Measurements from ENCODE around the gene HSD17B2.

Gene HSD17B2

DNA sequence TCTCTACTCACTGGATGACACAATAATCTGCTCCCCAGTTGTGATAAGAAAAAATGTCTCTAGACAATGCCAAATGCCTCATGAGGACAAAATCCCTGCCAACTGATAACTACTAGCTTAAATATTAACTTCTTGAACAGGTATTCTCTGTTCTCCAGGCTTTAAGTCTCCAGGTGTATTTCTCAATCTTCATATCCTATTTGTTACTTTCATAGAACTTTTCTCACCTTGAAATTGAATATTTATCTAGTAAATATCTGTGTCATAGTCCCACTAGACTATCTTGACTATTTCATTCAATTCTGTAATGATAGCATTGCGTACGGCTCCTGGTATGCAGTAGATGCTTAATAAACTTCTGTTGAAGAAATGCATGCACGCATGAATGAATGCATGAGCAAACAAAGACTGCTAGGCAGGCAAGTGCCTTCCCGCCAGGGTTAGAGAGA, 15.9 kb downstream of the HSD17B2 start:
- DNase-seq: no peak

DNA sequence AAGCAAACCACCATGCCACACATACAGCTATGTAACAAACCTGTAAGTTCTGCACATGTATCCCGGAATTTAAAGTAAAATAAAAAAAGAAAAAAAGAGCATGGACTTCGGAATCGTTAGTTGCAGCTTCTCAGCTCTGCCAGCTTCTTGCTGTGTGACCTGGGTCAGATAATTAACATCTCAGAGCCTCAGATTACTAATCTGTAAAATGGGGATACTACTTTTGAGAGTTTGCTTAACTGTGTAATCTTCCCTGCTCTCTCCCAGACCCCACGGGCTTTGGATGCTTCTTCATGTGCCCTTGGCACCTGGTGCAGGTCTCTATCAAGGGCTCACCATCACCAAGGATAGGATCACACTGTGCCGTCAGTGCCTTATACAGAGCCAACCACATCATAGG, 16.6 kb downstream of the HSD17B2 start:
- DNase-seq: no peak

DNA sequence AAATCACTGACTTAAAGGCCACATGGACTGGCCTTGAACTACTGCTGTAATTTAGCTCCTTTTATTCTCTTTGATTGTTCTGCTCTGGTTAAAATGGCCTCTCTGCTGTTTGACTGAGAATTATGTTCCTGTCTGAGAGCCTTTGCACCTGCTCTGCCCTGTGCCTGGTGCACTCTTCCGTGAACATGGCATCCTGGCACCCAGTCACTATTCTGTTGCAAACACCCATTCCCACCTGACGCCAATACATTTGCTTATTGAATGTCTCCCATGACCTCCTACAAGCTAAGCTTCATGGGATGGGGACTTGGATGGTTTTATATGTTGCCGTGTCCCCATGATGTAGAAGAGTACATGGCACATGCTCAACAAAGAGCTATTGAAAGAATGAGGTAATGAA, 20.1 kb downstream of the HSD17B2 start:
- no peak for DNase-seq

DNA sequence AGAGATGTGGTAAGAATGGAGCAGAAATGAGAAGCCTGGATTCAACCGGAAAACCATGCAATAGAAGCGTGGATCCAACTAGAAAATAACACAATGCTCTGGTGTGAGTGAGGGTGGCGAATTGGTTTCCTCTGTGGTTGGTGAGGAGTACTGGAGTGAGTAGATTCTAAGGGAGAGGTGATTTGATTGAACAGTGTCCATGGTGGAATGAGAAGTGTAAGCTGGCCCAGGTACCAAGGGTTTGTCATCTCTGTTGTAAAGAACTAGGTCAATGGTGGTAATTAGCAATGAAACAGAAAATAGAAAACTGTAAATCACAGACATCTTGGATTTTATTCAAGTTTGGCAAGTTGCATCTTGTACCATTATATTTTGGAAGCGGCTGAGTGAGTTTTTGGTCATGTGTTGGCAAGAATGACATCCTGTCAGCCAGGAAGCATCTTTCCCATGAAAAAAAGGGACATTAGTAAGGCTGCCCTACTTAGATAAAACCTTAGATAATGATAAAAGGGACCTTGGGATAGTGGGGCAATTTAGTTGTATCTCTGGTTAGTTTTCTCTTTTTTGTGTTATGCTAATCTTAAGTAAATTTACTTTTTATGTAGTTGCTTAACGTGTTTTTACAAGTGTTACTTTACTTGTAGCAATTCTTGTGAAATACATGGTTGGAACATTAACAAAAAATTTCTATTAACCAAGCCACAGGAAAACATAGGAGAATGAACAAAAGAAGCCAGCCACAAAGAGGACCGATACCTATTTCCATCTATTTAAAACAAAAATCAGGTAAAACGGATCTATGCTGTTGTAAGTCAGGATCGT, 20.9 kb downstream of the HSD17B2 start:
- no peak for DNase-seq

DNA sequence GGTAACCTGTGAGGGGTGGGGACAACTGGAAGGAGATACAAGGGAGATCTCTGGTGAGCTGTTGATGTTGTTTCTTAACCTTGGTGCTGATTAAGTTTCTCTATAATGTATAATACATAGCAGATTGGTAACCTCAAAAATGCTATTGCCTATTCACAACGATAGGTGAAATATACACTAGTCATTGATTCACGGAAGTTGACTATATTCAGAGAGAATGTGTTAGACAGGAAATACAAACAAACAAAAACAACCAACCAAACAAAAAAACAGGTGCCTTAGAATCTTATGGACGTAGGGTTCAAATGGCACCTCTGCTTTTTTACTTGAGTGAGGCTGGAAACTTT, 21.5 kb downstream of the HSD17B2 start:
- DNase-seq: no peak

DNA sequence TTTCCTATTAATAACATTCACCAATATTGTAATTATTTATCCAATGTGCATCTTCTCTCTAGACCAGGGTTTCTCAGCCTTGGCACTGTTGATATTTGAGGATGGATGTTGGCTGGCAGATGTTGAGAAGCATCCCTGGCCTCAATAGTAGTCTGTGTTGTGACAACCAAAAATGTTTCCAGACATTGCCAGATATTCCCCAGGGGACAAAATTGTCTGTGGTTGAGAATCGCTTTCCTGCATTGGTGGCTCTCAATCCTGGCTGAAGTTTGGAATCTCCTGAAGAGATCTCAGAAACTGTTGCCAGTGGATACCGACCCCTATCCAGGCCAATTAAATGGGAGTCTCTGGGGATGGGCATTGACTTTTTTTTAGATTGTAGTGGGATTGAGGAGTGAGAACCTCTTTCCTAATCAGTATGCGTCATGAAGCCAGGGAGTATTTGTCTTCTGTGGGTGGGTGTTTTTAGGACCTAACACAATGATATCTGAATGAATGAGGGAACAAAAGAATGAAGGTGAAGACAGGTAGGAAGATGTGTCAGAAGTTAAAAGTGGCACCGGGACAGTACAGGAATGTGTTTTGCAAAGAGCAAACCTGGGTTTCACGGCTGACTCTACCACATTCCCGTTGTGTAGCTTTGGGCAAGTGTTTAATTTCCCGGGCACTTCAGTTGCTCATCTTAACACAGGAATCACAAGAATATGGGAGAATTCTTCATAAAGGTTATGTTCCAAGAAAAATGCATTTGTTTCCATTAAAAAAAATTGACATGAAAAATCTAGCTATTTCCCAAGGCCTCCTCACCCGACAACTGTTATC, 24.3 kb downstream of the HSD17B2 start:
- DNase-seq: no peak

DNA sequence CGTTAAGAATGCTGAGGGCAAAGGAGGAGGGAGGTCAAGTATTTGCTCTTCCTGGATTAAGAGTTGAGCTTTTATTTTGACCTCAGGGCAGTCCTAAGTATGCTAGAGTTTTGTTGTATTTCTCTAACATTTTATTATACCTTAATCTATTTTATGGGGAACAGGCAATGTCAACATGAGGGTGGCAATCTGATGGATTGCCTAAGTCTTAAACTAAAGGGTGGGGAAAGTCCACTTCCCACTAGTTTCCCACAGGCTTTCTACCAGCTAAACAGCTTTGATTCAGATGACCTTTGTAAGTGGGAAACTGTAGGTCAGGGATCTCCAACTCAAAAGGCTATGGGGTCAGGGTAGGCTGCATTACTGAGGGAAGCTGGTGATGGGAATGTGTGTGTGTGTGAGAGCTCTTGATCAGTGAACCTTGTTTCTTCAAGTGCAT, 24.9 kb downstream of the HSD17B2 start:
- DNase-seq: no peak

DNA sequence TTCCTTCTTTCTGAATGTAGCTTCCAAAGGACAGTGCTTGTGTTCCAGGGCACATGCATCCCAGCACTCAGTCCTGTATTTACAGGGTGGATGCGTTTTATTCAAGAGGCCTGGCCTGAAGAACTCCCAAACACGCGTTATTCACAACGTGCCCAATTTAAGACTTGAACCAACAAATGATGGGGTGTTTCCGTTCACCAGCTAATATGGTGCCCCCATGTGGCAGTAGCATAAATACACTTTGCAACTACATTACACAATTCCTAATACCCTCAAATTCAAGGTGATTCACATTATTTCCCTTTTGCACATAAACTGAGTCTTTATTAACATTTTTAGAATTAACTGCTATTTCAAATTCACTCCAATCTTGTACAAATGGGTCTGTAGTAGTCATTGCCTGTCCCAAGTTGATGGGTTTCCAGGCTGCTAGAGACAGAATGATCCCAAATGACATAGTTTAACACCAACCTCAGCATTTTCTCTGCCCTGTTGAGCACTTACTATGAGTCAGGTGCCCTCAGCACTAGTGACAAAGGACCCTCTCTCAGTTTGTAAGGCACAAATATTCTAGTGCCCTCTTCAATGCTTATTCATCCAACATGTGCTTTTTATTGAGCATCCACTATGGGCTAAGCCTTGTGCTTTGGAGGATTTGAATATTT, 26.9 kb downstream of the HSD17B2 start:
- peak; percentile 20 for DNase-seq

DNA sequence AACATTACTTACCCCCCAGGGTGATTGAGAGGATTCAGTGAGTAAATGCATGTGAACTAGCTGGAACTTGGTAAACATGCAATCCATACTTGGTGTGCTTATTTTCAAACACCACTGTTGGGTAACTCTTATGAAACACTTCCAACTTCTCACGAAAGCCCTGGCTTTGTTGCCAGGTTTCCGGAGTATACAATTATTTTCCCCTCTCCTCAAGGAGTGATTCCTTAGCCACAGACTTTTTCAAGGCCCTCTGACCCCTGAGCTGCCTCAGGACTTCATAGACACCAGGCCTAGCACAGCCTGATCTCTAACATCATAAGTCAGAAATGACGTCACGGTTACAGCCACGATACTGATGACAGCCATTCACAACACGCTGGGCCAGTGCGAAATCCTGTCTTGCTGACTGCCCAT, 27.6 kb downstream of the HSD17B2 start:
- DNase-seq: no peak

DNA sequence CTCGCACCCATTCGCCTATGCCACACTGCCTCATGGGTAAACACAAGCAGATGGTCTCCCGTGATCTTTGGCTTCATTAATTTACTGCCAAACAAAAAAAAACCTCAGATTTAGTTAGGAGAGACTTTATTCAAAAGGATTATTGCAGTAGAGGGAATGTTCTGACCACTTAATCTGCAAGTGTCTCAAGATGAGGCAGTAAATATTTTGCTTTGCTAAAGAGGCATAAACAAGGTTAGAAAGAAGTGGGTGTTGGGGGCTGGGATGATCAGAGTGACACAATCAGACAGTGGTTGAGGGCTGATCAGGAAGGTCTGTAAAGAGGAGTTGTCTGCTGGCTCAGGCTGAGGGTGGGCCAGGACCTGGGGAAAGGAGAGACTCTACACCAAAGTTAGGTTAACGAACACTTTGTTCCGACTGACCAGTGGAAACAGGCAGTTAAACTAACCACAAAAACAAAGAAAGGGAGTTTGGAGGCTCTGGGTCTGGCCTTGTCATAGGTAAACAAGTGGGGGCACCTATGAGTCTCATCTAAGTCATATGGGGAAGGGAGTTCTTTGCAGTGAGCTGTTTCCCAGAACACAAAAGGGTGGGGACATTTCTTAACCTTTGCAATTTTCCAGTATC, 28.5 kb downstream of the HSD17B2 start:
- no peak for DNase-seq

DNA sequence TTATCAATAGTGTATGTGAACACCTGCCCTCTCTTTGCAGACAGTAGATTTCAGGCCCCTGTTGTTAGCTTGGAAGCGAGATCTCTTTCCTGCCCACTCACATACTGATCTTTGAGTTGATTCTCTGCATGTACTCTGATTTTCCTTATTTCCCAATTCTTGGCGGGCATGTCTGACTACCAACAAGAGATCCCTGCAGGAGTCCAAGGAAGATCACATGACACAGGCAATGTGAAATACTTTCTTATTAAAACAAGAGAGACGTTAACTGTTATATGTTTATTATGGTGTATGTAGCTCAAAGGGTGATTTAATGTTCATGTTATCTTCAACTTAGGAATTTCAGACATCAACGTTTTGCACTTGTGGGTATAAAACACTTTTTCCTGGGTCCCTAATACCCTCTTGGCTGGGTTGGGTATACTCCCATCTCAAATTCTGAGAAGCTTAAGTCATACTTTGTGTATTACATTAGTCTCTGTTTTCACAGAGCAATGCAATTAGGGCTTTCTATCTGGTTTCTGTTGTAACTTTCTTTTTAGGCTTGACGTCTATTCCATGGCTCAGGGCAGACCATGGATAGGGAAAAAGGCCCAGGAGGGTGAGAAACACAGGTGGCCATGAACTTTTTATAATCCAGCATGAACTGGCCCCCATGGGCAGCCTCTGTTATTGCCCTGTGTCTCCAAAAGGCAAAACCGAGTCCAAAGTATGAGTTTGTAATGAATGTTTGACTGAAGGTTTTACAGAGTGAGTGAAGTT, 32.2 kb downstream of the HSD17B2 start:
- DNase-seq: no peak

DNA sequence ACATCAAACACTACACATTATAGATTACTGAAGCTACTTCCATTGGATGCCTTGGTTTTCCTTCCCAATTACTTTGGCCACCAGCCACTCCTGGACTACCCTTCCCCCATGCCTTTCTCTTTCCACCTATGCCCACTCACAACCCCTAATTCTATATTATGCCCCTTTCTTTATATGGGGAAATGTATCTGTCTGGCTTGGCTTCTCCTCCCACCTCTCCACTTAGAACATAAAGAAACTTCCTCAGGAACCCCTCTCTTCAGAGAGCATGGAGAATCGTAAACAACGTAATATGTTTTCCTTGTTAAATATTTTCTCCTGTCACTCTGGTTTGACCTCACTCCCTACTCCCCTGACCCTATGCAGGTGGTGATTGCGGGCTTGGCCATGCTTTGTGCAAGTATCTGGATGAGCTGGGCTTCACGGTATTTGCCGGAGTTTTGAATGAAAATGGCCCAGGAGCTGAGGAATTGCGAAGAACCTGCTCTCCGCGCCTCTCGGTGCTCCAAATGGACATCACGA, 32.8 kb downstream of the HSD17B2 start:
- DNase-seq: no peak

DNA sequence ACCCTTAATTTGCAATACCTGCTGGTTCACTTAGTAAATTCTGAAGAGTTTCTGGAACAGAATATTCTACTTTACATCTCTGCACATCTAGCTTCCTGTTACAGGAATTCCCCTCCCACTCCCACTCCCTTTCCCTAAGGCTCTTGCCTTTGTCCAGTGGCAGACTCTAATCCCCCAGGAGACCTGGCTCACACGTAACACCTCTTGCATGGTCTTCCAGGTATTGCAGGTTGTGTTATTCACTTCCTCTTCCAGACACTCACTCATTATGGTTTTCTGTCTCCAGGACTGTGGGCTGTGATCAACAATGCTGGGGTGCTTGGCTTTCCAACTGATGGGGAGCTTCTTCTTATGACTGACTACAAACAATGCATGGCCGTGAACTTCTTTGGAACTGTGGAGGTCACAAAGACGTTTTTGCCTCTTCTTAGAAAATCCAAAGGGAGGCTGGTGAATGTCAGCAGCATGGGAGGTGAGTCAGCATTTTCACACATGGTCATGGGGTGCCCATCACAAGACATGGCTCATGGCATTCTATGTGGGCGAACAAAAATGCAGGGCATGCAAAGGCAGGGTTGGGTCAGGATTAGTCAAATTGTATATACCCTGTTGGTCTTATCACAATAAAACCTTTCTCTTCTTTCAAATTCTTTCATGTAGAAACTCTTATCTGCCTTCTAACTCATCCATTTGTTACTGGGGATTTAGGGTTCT, 35.8 kb downstream of the HSD17B2 start:
- DNase-seq: no peak

DNA sequence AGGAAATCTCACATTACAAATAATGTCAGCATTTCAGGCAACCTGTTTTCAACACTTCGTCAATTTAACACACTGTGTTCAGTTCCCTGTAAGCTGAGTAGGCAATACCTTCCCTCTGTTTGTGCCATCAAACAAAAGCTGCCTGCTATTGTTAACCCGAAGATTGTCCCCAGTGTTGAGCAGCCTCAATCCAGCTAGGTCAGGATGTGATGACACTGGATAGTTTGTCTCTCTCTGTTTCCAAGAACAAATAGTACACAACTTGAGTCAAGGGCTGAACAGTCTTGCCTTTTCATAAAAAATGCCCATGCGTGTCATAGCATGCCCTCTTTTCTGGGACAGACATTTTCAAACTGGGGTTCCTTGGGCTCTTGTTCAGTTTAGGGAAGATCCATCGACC, 36.4 kb downstream of the HSD17B2 start:
- DNase-seq: no peak

DNA sequence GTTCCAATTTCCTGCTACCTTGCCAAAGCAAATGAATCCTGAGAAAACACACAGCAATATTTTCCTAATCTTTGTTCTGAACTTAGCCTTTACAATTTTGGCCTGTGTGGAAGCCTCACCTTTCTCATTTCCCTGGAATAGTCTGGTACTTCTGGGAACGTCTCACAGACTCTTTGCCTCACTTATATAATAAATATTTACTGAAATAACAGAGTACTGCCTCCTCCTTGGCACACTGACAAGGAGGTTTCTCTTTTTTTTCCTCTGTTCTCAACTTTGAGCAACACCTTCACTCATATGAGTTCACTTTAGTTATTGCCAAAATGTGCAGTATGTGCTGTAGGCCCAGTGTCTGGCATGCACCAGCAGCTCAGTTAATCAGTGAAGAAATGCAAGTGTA, 37.3 kb downstream of the HSD17B2 start:
- no peak for DNase-seq

DNA sequence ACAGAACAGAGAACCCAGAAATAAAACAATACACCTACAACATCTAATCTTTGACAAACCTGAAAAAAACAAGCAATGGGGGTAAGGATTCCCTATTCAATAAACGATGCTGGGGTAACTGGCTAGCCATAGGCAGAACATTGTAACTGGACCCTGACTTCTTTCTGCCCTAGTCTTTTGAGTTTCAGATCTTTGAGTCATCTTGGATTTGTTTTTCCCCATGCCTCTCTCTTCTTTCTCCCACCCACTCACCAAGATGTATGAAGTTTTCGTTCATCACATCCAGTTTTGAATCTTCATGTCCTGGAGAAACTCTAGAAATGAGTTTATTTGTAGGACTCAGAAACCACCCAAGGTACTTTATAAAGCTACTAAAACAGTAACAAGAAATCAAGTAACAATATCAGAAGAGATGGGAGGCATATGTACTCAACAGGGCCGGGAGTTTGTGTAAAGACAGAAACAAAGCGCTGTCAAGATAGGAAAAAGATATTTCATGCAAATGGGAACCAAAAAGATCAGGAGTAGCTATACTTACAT, 39.0 kb downstream of the HSD17B2 start:
- DNase-seq: no peak

DNA sequence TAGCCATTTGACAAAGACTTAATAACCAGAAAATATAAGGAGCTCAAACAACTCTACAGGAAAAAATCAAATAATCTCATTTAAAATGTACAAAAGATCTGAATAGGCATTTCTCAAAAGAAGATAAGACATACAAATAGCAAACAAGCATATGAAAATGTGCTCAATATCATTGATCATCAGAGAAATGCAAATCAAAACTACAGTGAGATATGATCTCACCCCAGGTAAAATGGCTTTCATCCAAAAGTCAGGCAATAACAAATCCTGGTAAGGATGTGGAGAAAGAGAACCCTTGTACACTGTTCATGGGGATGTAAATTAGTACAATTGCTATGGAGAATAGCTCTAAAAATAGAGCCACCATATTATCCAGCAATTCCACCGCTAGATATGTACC, 43.1 kb downstream of the HSD17B2 start:
- no peak for DNase-seq

DNA sequence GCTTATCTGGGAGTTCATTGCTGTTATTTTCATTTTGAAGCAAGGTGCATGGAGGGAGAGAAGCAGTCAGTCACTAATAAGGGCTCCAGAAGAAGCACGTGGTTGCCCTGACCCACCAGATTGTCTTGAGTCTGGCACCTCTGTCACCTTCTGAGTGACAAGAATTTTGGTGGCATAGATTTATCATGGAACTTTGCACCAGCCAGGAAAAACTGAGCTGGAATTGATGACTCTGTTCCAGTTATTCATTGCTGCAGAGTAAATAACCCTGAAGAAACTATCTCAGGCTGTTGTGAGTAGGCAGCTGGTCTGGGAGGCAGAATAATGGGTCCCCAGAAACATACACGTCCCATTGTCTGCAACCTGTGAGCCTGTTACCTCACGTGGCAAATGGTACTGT, 44.8 kb downstream of the HSD17B2 start:
- no peak for DNase-seq

DNA sequence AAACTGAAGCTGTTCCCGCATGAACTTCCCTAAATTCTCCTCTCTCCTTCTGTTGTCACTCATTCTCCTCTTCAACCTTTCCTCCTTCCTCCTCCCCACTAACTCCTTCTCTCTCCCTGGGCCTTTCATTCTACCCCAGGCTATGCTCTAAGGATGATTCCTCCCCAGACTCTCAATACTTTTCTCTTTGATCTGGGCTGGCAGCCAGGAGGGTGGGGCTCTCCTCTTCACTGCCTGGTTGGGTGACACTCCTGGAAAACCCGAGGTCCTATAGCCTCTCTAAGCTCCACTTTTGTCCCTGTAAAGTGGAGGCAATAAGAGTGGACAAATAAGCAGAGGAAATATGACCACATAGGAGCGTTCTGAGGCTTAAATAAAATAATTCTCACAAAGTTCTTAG, 46.2 kb downstream of the HSD17B2 start:
- no peak for DNase-seq

DNA sequence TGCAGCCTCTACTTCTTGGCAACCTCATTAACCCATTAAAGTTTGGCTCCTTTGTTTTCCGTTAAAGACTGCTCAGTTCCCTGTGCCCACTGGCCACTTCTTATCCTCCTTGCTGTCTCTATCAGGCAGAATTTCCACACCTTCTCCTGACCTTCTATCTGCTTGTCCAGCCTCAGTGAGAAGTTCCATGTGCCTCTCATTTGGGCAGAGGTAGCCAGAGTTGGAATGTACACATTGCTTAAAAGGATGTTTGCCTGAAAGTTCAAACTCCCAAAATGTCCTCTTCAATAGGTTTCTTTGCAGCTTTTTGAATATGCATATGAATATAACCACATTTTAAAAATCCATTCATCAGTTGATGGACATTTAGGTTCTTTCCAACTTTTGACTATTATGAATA, 47.0 kb downstream of the HSD17B2 start:
- no peak for DNase-seq

DNA sequence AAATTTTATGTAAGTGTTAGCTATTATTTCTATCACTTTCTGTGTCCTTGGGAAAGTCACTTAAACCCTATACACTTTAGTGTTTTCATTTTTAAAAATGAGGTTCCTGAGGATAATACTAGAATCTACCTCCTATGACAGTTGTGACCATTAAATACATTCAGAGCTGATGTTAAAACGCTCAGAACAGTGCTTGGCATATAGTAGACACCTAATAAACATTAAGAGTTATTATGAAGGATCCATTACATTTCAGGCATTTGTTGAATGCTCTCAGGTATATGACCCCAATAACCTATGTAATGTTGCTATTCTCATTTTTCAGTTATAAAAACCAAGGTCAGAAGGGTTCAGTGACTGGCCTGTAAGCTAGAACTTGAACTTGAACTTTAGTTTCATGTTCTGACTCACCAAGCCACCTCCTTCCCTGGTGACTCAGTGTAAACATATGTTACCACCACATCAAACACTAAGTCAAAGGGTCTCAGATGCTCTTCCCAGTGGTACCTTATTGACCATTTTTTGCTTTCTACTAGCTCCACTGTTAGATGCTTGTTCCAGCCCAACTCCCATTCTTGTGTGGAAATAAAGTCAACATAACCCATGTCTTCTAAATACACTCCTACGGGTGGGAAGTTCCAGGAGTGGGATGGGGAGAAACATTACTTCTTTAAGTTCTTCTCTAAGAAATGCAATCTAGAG, 47.6 kb downstream of the HSD17B2 start:
- DNase-seq: peak; percentile 14

Measured in MV-4-11 (cell line).